HG02981 (cell line): Measurements from ENCODE around the gene BTBD9.

Source experiments
- ATAC-seq: cut with Tn5 transposase; IDR thresholded peaks from one replicate; pipeline ENCODE4 v1.9.1; 2021; ENCODE audit warnings: mild to moderate bottlenecking, moderate library complexity; ENCODE audit not compliant: unreplicated experiment

Gene BTBD9

DNA sequence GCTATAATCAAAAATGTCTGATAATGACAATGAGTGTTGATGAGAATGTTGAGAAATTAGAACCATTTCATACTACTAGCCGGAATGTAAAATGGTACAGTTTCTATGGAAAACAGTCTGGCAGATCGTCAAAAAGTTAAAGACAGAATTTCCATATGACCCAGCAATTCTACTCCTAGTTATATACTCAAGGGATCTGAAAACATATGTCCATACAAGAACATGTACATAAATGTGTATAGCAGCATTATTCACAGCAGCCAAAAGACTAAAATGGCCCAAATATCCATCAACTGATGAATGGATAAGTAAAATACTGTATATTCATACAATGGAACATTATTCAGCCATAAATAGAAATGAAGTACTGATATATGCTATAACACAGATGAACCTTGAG lies 236.2 kb downstream of the BTBD9 start:
- no peak for ATAC-seq

- no peak for ATAC-seq
Measured at GRCh38 chr6:38400764-38401163, 239.0 kb downstream of the BTBD9 start.

DNA sequence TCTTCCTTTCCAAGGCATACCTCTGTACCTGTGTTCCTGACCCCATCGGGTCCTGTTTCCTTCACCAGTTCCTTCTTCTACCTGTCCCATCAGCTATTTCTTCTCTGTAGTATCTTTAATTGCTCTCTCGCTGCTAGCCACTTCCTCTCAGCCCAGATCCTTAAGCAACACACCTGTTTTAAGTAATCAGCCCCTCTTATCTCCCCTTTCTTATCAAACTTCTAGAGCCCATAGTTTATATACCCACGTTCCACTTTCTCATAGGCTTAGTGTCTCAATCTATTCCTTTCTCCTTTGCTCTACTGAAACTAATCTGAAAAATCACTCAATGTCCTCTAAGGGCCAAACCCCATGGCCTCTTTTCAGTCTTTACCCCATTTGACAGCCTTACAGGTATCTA lies 239.6 kb downstream of the BTBD9 start:
- ATAC-seq: no peak

DNA sequence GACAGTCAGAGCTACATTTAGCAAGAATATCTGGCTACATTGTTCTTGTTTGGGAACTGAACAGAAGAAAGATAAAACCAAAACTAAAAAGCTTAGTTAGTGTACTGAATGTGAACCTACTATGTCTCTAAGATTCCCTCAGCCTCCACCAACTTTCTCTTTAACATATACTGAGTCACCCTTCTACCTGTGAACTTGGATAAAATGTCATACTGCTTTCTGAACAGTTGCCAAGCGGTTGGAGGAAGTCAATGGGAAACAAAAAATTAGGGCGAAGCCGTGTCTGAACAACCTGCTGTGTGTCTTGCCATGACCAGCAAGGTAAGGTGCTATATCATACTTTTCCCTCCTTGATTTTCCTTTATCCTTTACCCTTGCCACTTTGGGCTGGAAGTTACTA lies 243.5 kb downstream of the BTBD9 start:
- no peak for ATAC-seq

DNA sequence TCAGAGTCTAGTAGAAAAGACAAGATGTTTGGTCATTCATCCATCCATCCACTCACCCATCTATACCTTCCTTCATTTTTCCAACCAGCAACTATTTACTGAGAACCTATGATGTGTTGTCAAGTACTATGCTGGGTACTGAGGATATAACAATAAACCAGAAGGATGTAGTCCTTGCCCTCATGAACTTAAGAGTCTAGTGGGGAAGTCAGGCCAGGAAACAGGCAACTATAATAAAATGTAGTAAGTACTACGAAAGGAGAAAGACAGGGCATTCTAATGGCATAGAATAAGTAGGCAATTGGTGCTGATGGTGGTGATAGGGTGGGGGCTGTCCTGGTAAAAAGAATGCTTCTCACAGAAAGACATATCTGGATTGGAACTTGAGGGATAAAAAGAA lies 245.7 kb downstream of the BTBD9 start:
- no peak for ATAC-seq

DNA sequence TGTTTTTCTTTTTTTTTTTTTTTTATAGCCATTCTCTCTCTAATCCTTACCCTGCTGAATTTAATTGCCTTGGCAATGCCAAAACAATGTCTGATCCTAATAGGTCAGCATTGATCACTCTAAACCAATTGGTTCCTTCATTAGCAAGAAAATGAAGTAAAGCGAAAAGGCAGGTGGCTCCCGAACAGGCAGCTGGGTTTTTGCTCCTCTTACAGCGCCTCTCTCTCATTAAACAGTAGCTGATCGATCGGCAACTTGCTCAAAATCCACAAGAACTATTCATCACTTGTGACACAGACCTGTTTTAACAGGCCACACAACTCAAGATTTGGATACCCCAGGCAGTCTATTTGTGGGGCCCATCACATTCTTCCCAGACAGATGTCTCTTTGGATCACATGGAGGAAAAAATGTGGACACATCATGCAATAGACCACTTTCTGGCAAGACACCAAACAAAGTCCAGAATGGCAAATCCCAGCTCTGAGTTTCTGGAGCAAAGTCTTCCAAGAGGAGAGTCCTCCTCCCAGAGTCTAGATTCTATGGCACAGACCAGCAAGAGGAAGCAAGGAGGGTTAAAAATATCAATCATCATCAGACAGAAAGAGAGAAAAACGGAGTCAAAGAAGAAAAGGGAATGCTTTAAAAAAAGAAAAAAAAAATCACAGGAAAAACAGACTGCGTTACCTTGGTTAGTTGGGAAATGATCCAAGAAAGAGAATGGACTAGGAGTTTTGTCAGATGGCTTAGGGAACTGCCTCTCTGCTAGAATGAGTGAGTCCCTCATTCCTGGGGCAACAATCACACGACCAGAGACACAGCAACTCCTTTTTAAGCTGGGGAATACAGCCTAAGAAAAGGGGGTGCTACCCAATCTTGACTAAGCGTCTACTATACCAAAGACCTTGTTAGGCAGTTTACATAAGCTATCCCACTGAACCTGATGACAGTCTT lies 247.8 kb downstream of the BTBD9 start:
- ATAC-seq: no peak

DNA sequence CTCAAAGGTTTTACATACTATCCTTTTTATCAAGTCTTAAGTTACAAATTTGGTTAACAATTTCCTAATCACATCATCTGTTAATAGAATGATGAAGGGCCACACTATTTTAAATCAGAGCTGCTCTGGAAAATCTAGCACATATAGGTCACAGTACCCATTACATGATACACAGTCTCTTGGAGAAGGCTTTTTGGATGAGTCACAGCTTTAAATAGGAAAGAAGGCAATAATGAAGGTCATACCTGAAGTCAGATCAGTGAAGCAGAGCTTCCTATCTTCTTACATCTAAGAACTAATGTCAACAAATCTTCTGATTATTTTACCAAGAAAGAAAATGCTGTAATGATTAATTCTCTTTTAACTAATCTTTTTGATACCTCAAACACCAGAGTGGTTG lies 248.5 kb downstream of the BTBD9 start:
- no peak for ATAC-seq

GRCh38 chr6:38389875-38390274 lies 249.9 kb downstream of the BTBD9 start:
- no peak for ATAC-seq

- no peak for ATAC-seq
Measured at GRCh38 chr6:38387971-38388370, 251.8 kb downstream of the BTBD9 start.

DNA sequence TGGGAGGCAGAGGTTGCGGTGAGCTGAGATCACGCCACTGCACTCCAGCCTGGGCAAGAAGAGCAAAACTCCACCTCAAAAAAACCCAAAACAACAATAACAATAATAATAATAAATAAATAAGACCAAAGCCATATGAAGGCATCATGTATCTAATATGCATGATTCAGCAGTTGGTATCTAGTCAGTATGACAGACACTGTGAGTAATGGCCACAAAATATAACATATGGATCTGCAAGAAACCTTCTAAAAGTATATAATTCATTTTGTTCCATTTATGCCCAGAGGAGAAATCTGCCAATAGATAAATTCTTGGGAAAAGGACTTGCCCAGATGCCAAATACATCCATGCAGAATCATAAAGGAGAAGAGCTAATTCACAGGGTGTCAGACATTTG lies 252.3 kb downstream of the BTBD9 start:
- no peak for ATAC-seq

DNA sequence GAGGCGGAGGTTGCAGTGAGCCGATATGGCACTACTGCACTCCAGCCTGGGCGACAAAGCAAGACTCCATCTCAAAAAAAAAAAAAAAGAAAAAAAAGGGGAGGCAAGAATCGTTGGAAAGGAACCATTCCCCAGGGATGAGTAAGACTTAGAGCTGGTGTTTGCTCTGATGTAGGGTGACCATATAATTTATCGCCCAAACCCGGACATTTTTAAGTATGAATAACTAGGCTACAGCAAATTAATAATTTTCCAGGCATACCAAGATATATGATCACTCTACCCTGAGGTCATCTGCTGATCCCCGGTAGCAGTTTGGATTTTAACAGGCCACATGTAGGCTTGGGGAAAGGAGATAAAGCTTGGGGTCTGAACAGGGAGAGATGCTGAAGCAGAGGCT lies 260.9 kb downstream of the BTBD9 start:
- no peak for ATAC-seq

DNA sequence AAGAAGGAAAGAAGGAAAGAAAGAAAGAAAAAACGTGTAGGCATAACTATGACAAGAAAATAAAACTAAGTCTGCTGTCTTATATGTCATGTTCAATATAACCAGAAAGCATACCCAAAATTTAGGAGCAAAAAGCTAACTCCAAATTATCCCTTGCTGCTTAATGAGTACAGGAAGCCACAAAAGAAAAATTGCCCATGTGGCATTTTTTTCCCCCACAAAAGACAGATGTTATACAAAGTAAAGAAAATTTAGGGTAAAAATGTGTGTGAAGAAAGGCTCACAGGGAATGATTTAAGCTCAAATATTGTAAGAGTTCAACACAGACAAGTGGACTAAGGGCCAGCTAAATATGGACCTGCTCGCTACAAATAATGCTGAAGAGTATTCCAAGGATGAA lies 263.8 kb downstream of the BTBD9 start:
- no peak for ATAC-seq

GRCh38 chr6:38375341-38375740 lies 264.4 kb downstream of the BTBD9 start:
- no peak for ATAC-seq

DNA sequence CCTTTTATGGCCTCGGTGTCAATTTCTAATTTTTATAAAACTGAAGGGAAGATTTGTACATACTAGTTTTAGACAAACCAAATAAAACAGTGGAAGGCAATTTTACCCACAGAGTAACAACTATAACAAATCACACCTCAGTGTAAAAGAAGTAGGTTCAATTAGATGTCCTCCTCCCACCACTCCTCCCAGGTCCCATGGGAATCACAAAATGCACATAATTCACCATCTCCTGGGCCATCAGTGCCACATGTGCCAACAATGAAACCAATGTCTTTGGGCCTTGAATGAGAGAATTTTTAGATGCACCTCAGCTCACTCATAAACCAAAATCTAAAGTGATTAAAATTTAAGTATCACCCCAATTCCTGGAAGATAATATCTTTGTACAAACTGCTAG lies 267.8 kb downstream of the BTBD9 start:
- no peak for ATAC-seq

DNA sequence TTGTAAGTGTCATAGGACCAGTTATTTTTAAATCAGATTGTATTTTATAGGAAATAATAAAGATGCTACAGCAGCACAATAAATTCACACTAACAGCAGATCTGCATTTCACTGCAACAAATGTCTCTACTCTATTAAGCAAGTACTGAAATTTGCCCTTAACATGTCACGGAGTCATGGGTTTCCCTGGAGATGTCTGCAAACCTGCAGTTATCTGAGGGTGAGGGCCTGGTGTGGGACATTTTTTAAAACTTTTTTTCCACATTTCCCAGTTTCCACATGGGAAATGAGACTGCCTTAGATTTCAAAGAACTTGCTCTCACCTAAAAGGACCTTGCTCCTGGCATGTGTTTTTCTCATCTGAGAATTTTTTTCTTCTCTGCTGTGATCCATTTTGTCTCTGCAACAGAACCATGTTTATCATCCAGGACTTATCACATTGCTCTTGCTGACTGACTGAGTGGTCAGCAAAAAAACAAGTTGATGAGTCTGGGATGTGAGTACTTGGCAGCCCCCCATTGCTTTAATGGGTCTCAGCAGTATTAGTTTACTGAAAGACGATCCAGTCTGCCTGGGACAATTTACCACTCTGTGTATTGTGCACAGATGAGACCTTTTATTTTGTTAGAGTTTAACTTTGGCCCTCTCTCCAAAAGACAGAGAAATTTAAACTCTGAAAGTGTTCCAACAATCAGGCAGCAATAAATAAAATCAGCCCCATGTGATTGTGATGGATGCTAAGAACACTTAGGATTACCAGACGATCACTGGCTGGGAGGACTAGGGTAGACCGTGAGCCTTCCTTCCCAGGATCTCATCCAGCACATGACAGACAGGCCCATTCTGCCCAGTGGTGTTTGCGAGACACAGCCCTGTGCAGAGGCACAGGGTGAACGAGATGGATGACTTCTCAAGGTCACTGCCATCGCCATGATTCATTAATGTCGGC lies 268.8 kb downstream of the BTBD9 start:
- no peak for ATAC-seq

- ATAC-seq: no peak
Measured at GRCh38 chr6:38367231-38367630, 272.5 kb downstream of the BTBD9 start.

DNA sequence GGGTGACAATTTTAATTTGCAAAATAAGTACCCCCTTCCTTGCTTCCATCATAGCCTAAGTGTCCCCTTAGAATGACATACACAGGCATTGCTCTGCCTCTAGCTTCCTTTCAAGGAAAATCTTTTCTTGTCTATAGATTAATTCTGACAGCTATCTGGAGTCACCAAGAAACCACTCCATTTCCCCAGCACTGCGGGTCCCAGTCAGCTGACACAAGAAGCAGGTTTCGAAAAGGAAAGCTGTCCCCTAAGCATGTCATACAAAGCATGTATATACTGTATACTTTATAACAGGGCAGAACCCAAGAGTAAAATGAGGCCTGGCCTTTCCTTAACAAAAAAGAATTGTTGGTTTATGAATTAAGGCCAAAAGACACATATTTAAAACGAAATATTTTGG lies 273.5 kb downstream of the BTBD9 start:
- no peak for ATAC-seq

DNA sequence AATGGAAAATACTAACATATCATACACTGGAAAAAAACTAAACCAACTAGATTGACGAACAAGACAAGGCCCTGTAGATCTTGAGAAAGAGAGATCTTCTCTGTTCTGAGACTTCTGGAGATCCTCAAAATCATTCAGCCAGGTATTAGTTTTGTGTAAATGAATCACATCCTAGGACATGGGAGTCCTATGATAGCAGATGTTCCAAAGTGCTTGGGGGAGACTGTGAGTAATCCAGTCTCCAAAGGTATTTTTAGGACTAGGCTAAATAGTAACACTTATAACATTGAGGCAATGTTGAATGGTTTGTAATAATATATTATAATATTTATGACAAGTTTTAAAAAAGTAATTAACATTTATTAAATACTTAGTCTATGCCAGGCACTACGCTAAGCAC lies 275.0 kb downstream of the BTBD9 start:
- no peak for ATAC-seq

DNA sequence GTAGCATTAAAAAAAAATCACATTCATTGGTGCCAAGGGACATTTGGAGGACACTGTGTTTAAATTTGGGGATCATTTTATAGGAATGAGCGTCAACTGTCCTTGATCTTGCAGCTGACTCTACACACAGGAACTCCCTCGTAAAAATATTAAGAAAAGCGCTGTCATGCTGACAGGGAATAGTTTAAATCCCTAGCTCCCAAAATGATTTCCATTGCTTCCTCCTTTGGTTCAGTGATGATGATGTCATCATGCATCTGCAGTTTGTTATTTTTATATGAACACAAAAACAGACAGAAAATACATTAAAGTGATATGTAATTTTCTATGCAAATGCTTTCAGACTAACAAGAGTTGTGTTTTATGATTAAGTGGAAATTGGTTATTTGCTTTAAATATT lies 275.6 kb downstream of the BTBD9 start:
- ATAC-seq: no peak

- no peak for ATAC-seq
Measured at GRCh38 chr6:38355519-38355918, 284.2 kb downstream of the BTBD9 start.

- no peak for ATAC-seq
Measured at GRCh38 chr6:38354905-38355304, 284.8 kb downstream of the BTBD9 start.

DNA sequence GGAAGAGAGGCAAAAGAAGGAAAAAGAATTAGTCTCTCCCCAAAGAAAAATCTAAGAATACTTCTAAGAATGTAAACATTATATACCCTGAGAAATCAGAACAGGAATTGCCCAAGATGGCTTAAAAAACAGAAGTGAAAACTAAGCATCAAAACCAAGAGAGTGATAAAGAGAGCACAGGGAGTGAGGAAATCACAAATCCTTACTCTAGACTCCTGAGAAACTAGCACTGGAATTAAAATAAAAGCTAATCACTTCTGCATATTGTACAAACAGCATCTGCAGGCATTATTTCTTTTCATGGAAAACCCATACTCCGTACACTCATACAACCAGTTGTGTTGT lies 285.7 kb downstream of the BTBD9 start:
- no peak for ATAC-seq
